ENCODE data around the gene FBXL7. TPM values are rescaled to one million over a fixed set of nuclear protein-coding genes. Genes with fewer than 3 reads are reported as not detected.
"Not testable (repeated sequence)": the region's sequence is repeated elsewhere in the genome, so short reads cannot be mapped to it uniquely, and the experiment has no call there.

Gene FBXL7
- total and polyA plus RNA-seq, 7 experiments from 2014 or later, result not detected

DNA sequence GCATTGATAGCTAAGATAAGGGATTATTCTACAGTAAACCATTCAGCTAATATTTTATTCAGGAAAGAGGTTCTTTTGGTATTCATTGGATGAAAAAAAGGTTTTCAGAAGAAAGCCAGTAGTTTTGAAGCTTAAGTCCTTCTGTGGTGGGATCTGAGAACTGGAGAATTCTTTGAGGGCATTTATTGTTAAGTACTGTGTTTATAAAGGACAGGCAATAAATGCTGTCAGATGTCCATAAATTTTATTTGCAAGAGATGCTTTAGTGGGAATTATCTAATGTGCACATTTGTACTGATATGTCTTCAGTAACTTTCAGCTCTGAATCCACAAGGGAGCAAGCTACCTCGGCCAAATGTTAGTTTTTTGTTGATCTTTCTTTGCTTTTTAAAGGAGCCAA is 358.3 kb downstream of the FBXL7 start:
- H3K4me3 Mint-ChIP-seq, result no peak overlapping the region
- no peaks in the 10 kb centered on the region for H3K4me1 ChIP-seq (ENCODE audit: control insufficient read depth in 2 of 2, insufficient read depth in 2 of 2, low read length in 2 of 2)
- DNase-seq, result no peak
- no peaks in the 10 kb centered on the region for H3K36me3 Mint-ChIP-seq
- H3K9me3 Mint-ChIP-seq, result peaks cover 0 to 14% (median 9%) of the 10 kb centered on the region in 11 donors
- H3K27me3 ChIP-seq (ENCODE audit: control insufficient read depth in 2 of 2, insufficient read depth in 2 of 2, low read length in 2 of 2), result no peaks in the 10 kb centered on the region
- ChIA-PET CTCF (no interaction called here), POLR2A (no interaction called here)
- H3K4me1 Mint-ChIP-seq, result no peaks in the 10 kb centered on the region
- no peak overlapping the region for H3K4me3 ChIP-seq (ENCODE audit: low read length)
- H3K27ac Mint-ChIP-seq, result no peak overlapping the region
- H3K27me3 Mint-ChIP-seq, result peaks cover 0 to 2% (median 0%) of the 10 kb centered on the region in 5 donors
- no peak for ATAC-seq
- intact Hi-C loops (cut with micrococcal nuclease), result no loop called here
- H3K9me3 ChIP-seq (ENCODE audit: control insufficient read depth in 2 of 3, low read length in 3 of 3), result no peaks in the 10 kb centered on the region
- no peak overlapping the region for H3K27ac ChIP-seq (ENCODE audit: low read depth, low read length)
- H3K36me3 ChIP-seq (ENCODE audit: control insufficient read depth in 2 of 3, insufficient read depth in 3 of 3, low read length in 3 of 3), result no peaks in the 10 kb centered on the region

DNA sequence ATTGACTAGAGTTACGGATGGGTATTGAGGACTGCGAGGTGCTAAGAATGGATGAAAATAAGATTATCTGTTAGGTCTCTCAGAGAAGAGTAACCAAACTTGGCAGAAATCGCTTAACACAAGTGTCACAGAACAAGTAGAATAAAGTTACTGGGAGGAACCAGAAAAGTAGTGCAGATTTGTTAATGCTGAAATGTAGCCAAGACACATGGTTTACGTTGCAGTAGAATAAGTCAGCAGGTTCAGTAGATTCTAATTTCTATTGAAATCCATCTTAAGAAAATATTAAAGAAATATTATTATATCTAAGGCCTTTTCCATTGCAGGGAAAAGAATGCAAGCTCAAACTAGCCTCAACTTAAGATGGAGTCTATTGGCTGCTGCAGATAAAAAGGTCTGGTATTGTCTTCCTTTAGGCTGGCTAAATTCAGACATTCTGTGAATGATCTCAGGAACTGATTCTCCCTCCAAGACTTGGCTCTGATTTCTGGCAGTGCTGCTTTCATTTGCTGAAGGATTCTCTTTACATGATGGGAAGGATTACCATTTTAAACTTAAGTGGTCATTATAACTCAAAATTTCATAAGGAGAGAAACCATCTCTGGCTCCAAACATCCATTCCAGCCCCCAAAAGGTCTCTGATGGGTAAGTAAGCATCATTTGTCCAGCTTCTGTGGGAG is 364.7 kb downstream of the FBXL7 start:
- H3K36me3 ChIP-seq (ENCODE audit: control insufficient read depth in 2 of 3, insufficient read depth in 3 of 3, low read length in 3 of 3), result no peaks in the 10 kb centered on the region
- ChIA-PET CTCF (no interaction called here), POLR2A (no interaction called here)
- H3K27me3 Mint-ChIP-seq, result no peaks in the 10 kb centered on the region
- intact Hi-C loops (cut with micrococcal nuclease), result loop anchor here in 1 of 2 donors (10.0 kb wide), 1 partner anchor 190 kb away; no protein-coding TSS in a partner anchor
- H3K27me3 ChIP-seq (ENCODE audit: control insufficient read depth in 2 of 2, insufficient read depth in 2 of 2, low read length in 2 of 2), result no peaks in the 10 kb centered on the region
- no peak for DNase-seq
- no peak for ATAC-seq
- peaks cover 0 to 4% (median 0%) of the 10 kb centered on the region in 5 donors for H3K36me3 Mint-ChIP-seq
- no peak overlapping the region for H3K27ac ChIP-seq (ENCODE audit: low read depth, low read length)
- H3K4me1 ChIP-seq (ENCODE audit: control insufficient read depth in 2 of 2, insufficient read depth in 2 of 2, low read length in 2 of 2), result no peaks in the 10 kb centered on the region
- no peaks in the 10 kb centered on the region for H3K4me1 Mint-ChIP-seq
- no peak overlapping the region for H3K27ac Mint-ChIP-seq
- H3K9me3 ChIP-seq (ENCODE audit: control insufficient read depth in 2 of 3, low read length in 3 of 3), result no peaks in the 10 kb centered on the region
- H3K9me3 Mint-ChIP-seq, result peaks cover 2 to 38% (median 18%) of the 10 kb centered on the region in 11 donors
- no peak overlapping the region for H3K4me3 ChIP-seq (ENCODE audit: low read length)
- no peak overlapping the region for H3K4me3 Mint-ChIP-seq

DNA sequence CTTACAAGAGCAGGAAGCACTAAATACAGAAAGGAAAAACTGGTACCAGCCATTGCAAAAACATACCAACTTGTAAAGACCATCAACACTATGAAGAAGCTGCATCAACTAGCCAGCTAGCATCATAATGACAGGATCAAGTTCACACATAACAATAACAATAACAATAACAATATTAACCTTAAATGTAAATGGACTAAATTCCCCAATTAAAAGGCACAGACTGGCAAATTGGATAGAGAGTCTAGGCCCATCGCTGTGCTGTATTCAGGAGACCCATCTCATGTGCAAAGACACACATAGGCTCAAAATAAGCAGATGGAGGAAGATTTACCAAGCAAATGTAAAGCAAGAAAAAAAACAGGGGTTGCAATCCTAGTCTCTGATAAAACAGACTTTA is 372.3 kb downstream of the FBXL7 start:
- H3K9me3 ChIP-seq (ENCODE audit: control insufficient read depth in 2 of 3, low read length in 3 of 3); H3K4me3 Mint-ChIP-seq; H3K27me3 ChIP-seq (ENCODE audit: control insufficient read depth in 2 of 2, insufficient read depth in 2 of 2, low read length in 2 of 2); H3K27me3 Mint-ChIP-seq; intact Hi-C loops (cut with micrococcal nuclease); H3K27ac ChIP-seq (ENCODE audit: low read depth, low read length); POLR2A ChIA-PET; DNase-seq; H3K27ac Mint-ChIP-seq; ATAC-seq; CTCF ChIA-PET; H3K4me1 Mint-ChIP-seq; H3K4me3 ChIP-seq (ENCODE audit: low read length); H3K4me1 ChIP-seq (ENCODE audit: control insufficient read depth in 2 of 2, insufficient read depth in 2 of 2, low read length in 2 of 2); H3K36me3 ChIP-seq (ENCODE audit: control insufficient read depth in 2 of 3, insufficient read depth in 3 of 3, low read length in 3 of 3): not testable (repeated sequence)
- Mint-ChIP-seq H3K36me3 (peaks cover 0 to 21% (median 2%) of the 10 kb centered on the region in 5 donors), H3K9me3 (peaks cover 10 to 58% (median 25%) of the 10 kb centered on the region in 11 donors)

DNA sequence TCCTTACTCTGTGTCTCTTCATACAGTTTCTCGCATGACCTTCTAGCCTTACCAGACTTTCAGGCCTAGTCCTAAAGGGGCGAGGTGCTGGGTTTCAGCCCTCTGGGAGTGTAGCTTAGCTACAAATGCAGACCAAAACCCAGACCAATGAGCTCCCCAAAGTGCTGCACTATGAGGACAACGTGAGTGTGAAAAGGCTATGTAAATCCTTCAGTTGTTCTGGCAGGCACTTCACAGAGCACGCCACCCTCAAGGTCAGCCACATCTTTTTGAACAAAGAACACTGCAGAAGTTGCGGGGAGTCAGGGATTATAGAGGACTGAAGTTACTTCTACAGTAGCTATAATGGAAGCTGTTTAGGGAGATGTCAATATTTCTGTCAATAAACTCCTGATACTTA is 377.9 kb downstream of the FBXL7 start:
- no peaks in the 10 kb centered on the region for H3K4me1 Mint-ChIP-seq
- H3K9me3 Mint-ChIP-seq, result peaks cover 3 to 21% (median 8%) of the 10 kb centered on the region in 11 donors
- Histone ChIP-seq H3K4me1 (ENCODE audit: control insufficient read depth in 2 of 2, insufficient read depth in 2 of 2, low read length in 2 of 2) (no peaks in the 10 kb centered on the region), H3K36me3 (ENCODE audit: control insufficient read depth in 2 of 3, insufficient read depth in 3 of 3, low read length in 3 of 3) (no peaks in the 10 kb centered on the region), H3K4me3 (ENCODE audit: low read length) (no peak overlapping the region), H3K27me3 (ENCODE audit: control insufficient read depth in 2 of 2, insufficient read depth in 2 of 2, low read length in 2 of 2) (no peaks in the 10 kb centered on the region), H3K27ac (ENCODE audit: low read depth, low read length) (no peak overlapping the region), H3K9me3 (ENCODE audit: control insufficient read depth in 2 of 3, low read length in 3 of 3) (no peaks in the 10 kb centered on the region)
- H3K27ac Mint-ChIP-seq, result no peak overlapping the region
- H3K4me3 Mint-ChIP-seq, result no peak overlapping the region
- intact Hi-C loops (cut with micrococcal nuclease), result no loop called here
- ATAC-seq, result no peak
- CTCF ChIA-PET, result no interaction called here
- peaks cover 0 to 4% (median 0%) of the 10 kb centered on the region in 5 donors for H3K36me3 Mint-ChIP-seq
- no peak for DNase-seq
- POLR2A ChIA-PET, result no interaction called here
- H3K27me3 Mint-ChIP-seq, result no peaks in the 10 kb centered on the region

DNA sequence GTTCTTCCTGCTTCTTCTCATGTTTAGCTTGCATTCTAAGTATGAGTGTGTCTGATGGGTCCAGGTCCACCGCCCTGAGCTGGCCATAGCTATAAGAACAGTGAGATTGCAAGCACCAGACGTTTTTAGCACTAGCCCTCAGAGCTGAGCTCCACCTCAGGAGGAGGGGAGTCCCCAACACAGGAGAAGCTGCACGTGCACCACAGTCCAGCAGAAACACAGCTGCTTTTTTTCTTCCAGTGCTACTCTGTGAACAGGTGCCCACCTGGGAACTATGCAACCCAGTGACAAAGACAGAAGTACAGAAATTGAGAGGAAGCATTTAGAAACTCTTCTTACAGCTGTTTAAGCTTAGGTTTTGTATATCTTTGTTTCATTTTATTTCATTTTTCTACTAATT is 380.2 kb downstream of the FBXL7 start:
- peaks cover 0 to 12% (median 2%) of the 10 kb centered on the region in 11 donors for H3K9me3 Mint-ChIP-seq
- H3K4me1 Mint-ChIP-seq, result no peaks in the 10 kb centered on the region
- DNase-seq, result no peak
- ChIA-PET CTCF (no interaction called here), POLR2A (no interaction called here)
- no peak for ATAC-seq
- Histone ChIP-seq H3K4me1 (ENCODE audit: control insufficient read depth in 2 of 2, insufficient read depth in 2 of 2, low read length in 2 of 2) (no peaks in the 10 kb centered on the region), H3K36me3 (ENCODE audit: control insufficient read depth in 2 of 3, insufficient read depth in 3 of 3, low read length in 3 of 3) (no peaks in the 10 kb centered on the region), H3K4me3 (ENCODE audit: low read length) (no peak overlapping the region), H3K27me3 (ENCODE audit: control insufficient read depth in 2 of 2, insufficient read depth in 2 of 2, low read length in 2 of 2) (no peaks in the 10 kb centered on the region), H3K9me3 (ENCODE audit: control insufficient read depth in 2 of 3, low read length in 3 of 3) (no peaks in the 10 kb centered on the region), H3K27ac (ENCODE audit: low read depth, low read length) (no peak overlapping the region)
- H3K4me3 Mint-ChIP-seq, result no peak overlapping the region
- no peaks in the 10 kb centered on the region for H3K27me3 Mint-ChIP-seq
- H3K27ac Mint-ChIP-seq, result no peak overlapping the region
- no peaks in the 10 kb centered on the region for H3K36me3 Mint-ChIP-seq
- intact Hi-C loops (cut with micrococcal nuclease), result no loop called here

DNA sequence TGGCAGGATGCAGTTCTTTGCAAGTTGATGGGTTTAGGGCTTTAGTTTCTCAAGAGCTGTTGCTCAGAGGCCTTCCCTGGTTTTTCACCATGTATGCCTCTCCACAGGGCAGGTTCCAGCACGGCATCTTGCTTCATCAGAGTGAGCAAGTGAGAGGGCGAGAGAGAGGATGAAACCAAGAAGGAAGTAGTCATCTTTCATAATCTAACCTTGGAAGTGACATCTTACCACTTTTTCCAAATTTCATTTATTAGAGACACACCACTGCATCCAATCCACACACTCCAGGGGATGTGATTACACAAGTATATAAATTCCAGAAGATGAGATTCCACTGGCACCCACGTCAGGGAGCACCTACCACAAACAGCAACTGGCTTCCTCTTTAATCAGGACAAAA is 385.2 kb downstream of the FBXL7 start:
- H3K4me3 ChIP-seq (ENCODE audit: low read length), result no peak overlapping the region
- Mint-ChIP-seq H3K4me1 (no peaks in the 10 kb centered on the region), H3K9me3 (peaks cover 0 to 9% (median 3%) of the 10 kb centered on the region in 11 donors), H3K27me3 (no peaks in the 10 kb centered on the region), H3K36me3 (no peaks in the 10 kb centered on the region), H3K27ac (no peak overlapping the region), H3K4me3 (no peak overlapping the region)
- H3K27ac ChIP-seq (ENCODE audit: low read depth, low read length), result no peak overlapping the region
- no peak for ATAC-seq
- H3K9me3 ChIP-seq (ENCODE audit: control insufficient read depth in 2 of 3, low read length in 3 of 3), result no peaks in the 10 kb centered on the region
- intact Hi-C loops (cut with micrococcal nuclease), result no loop called here
- no peaks in the 10 kb centered on the region for H3K27me3 ChIP-seq (ENCODE audit: control insufficient read depth in 2 of 2, insufficient read depth in 2 of 2, low read length in 2 of 2)
- no peaks in the 10 kb centered on the region for H3K36me3 ChIP-seq (ENCODE audit: control insufficient read depth in 2 of 3, insufficient read depth in 3 of 3, low read length in 3 of 3)
- DNase-seq, result no peak
- ChIA-PET POLR2A (no interaction called here), CTCF (no interaction called here)
- H3K4me1 ChIP-seq (ENCODE audit: control insufficient read depth in 2 of 2, insufficient read depth in 2 of 2, low read length in 2 of 2), result no peaks in the 10 kb centered on the region

DNA sequence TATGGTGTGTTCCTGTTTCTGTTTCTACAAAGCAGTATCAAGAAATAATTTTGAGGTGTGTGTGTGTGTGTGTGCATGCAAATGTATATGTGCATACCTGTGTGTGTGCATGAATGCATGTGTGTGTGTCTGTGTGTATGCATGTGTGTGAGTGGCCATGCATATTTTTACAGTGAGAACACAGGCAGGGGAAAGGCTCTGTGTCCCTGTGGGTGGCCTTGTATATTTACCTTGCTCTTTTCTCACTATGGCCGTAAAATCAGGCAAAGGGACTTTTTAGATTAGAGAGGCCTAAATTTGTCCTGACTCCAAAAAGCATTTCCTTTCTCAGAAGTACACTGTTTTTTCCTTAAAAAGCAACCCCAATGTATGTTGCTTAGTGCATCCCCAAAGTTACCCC is 386.2 kb downstream of the FBXL7 start:
- ChIA-PET CTCF (no interaction called here), POLR2A (no interaction called here)
- ATAC-seq (no peak), DNase-seq (no peak)
- H3K27me3 Mint-ChIP-seq, result no peaks in the 10 kb centered on the region
- Histone ChIP-seq H3K27ac (ENCODE audit: low read depth, low read length) (no peak overlapping the region), H3K36me3 (ENCODE audit: control insufficient read depth in 2 of 3, insufficient read depth in 3 of 3, low read length in 3 of 3) (no peaks in the 10 kb centered on the region), H3K27me3 (ENCODE audit: control insufficient read depth in 2 of 2, insufficient read depth in 2 of 2, low read length in 2 of 2) (no peaks in the 10 kb centered on the region), H3K9me3 (ENCODE audit: control insufficient read depth in 2 of 3, low read length in 3 of 3) (no peaks in the 10 kb centered on the region), H3K4me1 (ENCODE audit: control insufficient read depth in 2 of 2, insufficient read depth in 2 of 2, low read length in 2 of 2) (no peaks in the 10 kb centered on the region), H3K4me3 (ENCODE audit: low read length) (no peak overlapping the region)
- no peak overlapping the region for H3K4me3 Mint-ChIP-seq
- H3K36me3 Mint-ChIP-seq, result no peaks in the 10 kb centered on the region
- no peak overlapping the region for H3K27ac Mint-ChIP-seq
- intact Hi-C loops (cut with micrococcal nuclease), result no loop called here
- H3K9me3 Mint-ChIP-seq, result peaks cover 0 to 8% (median 3%) of the 10 kb centered on the region in 11 donors
- H3K4me1 Mint-ChIP-seq, result no peaks in the 10 kb centered on the region

Data from naive thymus-derived CD4-positive, alpha-beta T cell (primary cell).